H1 (cell line): Measurements from ENCODE around the gene TMEM254. TPM values are rescaled to one million over a fixed set of nuclear protein-coding genes. Genes with fewer than 3 reads are reported as not detected.

Experiments used
- SAP30 ChIP-seq: fragments of 300-600 bp; sonication (generic); IDR thresholded peaks from 2 replicates; pipeline ENCODE4 v1.7.1; 2012; ENCODE audit warnings: low read length, moderate library complexity, mild to moderate bottlenecking, inconsistent platforms; ENCODE audit not compliant: insufficient read depth, insufficient replicate concordance
- SP4 ChIP-seq: IDR thresholded peaks from 2 replicates; pipeline ENCODE4 v1.6.1; 2012; ENCODE audit warnings: low read length, inconsistent platforms
- polyA plus RNA-seq, 7 experiments: library from polyadenylated mRNA; depleted of rRNA in 3 of 7; stranded (reverse) in 5 of 7; unstranded in 2 of 7; fragments of >200 nt in 5 of 7; fragments of 200-250 nt in 2 of 7; gene quantifications; 1 replicate in 5 of 7; 2 replicates in 1 of 7; 4 replicates in 1 of 7; pipeline versions ENCODE4 v1.2.1 to v1.2.3, GENCODE V29; 2011 to 2013; ENCODE audit warnings: missing spikeins in 2 of 7, mixed read lengths in 2 of 7
- total RNA-seq: library from RNA; stranded (reverse); fragmentation: NEBNext Ultra II Directional; extraction: Animal tissue kit (Norgen Biotek cat#: 25700); gene quantifications from 2 replicates; pipeline ENCODE4 v1.2.1, GENCODE V29; 2021

Gene TMEM254
- total and polyA plus RNA-seq, 2 of the 8 experiments (the other 6 are each of a cell fraction or from before 2014, with no cell fraction given): 26.9 to 61.2 TPM

DNA sequence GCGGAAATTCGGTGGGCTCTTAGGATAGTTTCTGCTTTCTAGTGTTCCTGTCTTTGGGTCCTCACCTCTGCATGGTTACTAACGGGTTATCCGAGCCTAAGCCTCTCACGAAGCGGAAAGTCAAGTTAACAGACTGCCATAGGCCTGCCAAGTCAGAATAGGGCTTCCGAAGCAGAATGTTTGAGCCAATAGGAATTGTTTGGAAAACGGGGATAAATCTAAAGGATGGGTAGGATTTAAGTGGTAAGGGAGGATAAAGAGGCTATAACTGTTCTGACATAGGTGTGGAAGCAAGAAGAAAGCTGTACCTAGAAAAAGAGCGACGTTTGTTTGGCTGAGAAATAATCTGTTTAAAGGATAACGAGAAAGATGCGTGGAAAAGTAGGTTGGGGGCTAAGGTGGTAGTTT is 851 bp downstream of the TMEM254 start (continued):
- TF ChIP-seq SP4 (no peak), SAP30 (peak; percentile 80)
